HG03460 (cell line): ENCODE measurements around the gene SLC66A2.

Experiments
- ATAC-seq: cut with Tn5 transposase; IDR thresholded peaks from one replicate; pipeline ENCODE4 v1.9.1; 2021; ENCODE audit not compliant: unreplicated experiment

SLC66A2 gene

DNA sequence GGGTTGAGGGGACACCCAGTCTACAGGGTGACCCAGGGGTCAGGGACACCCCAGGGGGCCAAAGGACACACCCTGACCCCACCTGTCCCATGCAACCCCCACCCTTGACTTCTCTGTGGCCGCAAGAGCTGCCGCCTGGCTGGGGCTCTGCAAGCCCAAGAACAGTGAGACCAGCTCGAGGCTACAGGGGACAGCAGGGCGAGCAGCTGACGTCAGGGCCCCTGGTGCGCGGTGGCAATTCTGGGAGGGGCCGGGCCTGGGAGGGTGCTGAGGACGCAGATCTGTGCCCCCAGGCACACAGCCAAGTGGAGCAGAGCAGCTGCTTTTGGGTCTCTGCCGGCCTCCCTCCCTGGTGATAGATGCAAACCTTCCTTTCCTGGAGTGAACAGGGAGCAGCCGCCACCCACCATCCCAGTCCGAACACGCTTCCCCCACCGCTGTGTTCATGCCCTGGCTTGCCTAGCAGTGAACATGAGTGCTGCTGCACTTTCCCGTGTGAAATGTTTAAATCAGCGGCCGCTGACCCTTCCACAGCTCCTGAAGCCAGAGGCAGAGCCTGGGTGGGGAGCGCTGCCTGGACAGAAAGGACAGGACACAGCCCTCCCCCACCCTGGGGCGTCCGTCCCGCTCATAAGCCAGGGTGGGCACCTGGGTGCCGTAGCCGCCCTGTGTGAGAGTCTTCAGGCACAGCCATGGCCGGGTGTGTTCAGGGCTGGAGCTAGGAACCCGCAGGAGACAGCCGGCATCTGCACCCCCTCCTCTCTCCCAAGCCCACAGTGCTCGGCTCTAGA, 46.9 kb downstream of the SLC66A2 start:
- no peak for ATAC-seq

DNA sequence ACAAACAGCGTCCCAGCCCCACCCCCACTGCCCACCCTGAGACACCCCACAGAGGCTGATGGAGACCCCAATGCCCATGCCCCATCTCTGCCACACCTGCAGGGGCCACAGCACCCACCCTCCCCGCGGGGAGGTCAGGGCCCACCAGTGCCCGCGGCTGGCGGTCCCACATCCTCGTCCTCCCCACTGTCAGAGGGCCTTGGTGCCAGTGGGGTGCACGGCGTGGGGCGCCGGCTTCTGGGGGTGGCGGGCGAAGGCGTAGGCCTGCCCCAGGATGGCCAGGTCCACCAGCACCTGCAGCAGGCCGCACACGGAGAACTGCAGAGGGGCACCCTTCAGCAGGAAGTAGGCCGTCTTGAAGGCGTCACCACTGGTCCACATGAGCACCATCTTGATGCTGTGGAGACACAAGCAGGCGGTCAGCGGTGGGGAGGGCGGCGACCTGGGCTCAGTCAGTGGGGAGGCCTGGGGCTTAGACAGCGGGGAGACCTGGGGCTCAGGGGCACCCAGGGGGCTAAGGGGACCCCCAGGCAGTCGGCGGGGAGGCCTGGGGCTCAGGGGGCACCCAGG, 47.6 kb downstream of the SLC66A2 start:
- ATAC-seq: no peak

DNA sequence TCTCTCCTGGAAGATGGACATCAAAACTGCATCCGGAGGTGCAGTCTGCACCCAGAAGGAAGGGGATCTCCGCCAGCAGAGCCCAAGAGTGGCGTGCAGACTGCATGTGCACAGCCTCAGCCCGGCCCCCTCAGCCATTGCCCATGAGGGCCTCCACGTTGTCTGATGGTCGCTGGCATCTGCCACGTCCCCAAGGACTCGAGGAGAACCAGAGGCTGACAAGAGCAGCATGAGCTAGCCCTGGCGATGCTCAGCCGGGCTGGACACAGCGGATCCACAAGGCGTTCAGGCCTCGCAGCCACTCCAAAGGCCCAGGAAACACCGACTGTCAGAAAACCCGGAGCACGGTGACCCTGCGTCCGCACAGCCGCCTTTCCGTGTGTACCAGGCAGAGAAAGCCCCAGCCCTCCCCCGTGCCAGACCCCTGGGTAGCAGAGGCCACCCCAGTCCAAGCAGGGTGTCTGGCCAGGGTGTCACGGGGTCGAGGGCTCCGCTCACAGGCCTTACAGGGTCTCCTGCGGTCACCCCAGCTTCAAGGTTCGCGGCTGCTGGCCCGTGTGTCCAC, 48.3 kb downstream of the SLC66A2 start:
- ATAC-seq: no peak

DNA sequence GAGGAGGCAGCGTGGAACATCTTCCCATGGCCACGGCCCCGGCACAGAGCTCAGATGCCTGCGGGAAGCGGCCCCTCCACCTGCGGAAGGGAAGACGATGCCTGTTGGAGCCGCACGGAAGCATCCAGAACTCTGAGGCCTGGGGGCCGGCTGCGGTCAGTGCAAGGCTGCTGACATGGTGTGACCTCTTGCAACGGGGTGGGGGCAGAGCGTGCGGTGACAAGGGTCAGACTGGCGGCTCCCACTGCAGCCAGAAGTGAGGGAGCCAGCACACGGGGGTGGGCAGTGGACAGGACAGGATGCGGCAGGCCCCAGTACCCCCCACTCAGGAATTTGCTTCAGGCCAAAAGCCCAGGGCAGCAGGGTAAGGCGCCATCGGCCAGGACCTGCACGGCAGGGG, 48.8 kb downstream of the SLC66A2 start:
- ATAC-seq: no peak

DNA sequence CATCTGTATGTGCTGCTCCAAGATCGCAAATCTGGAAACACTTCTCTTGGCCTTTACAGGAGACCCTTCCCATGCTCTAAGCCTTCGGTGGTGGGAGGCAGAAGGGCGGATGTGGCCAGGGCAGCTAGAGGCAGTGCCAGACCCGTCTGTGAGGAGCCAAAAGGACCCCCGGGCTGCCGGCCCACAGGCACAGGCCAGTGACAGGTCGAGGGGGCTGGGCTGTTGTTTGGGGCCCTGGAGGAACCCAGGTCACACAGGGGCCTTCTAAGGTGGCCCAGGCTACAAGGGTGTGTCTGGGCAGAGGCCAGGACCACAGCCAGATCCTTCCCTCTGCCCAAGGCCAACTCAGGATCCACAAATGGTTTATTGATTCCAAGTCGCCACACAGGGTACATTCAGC, 49.4 kb downstream of the SLC66A2 start:
- ATAC-seq: no peak

DNA sequence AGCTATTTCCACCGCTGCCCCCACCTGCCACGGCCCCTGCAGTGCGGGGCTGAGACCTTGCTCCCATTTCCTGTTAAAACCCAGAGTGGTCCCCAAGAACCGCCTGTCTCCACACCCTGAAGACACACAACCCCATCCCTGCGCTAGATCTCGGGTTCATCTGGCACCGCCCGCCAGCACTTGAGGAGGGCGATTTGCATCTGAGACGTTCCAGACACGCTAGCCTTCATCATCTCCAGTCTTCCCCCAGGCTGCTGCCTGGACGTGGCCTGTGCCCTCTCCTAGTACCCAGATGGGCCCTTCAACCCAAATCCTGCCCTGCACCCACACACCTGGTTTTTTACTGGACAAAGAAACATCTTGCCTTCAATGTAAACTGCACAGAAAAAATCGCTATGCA, 49.8 kb downstream of the SLC66A2 start:
- no peak for ATAC-seq

DNA sequence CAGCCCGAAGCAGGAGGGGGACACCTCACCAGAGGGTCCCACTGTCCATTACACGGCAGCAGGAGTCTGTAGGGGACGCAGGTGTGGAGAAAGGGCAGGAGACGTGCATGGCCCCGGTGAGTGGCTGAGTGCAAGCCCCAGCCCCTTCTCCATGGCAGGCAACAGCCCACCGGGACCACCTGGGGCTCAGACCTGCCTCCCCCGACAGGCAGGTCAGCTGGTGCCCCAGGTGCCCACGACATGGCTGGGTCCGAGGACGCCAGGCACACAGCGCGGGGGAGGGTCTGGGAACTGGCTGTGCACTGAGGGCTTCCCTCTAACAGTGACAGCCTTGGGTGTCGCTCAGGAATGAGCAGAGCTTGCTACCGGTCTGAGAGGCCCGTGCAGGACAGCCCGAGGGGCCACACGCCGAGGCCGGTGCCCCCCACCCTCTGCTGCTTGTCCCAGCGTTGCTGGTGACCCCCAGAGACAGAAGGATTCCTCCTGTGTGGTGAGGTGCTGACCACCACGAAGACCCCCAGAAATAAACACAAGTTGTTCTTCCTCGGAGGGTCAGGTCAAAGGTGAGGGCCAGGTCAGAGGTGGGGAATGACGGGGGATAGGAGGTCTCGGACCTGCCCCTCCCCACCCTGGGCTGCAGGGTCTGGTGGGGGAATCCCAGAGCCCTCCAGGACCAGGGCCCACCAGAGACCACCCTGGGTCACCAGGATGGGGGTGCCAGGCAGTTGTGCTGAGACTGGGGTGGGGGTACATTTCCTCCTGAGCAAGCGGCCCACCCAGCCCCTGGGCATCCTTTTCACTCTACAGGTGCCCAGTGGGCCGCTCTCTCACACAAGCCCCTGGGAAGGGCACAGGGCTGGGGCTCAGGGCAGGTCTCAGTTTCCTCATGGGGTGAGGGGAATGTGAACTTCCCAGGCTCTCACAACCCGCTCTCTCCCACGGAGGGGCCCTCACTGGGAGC, 50.6 kb downstream of the SLC66A2 start:
- ATAC-seq: no peak

DNA sequence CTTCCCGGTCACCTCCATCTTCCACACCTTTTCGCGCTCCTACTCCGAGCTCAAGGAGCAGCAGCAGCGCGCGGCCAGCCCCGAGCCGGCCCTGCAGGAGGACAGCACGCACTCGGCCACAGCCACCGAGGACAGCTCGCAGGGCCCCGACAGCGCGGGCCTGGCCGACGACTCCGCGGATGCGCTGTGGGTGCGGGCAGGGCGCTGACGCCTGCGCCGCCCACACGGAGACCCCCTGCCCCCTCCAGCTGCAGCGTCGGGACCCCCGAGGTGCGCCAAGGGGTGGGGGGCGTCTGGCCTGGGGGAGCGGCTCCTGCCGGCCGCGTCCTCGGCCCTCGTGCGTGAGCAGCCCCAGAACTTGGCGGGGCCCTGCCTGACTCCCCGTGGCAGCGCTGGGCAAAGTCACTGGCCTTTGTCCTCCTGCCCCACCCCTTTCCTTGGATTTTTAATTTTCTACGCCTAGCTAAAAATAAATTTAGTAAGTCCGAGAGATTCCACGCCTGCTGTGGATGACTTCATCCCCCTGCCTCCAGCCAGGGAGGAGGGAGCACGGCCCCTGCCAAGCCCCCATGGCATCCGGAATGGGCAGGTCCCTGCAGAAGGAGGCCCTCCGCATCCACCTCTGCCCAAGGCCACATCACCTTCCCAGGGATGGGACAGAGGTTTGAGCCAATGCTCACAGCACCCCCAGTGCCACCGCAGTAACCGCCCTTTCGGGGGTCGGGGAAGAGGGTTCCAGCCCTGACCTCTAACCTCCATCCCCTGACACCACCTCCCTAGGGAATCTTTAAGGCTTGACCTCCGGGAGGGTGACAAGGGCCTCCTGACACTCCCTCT, 51.6 kb downstream of the SLC66A2 start:
- no peak for ATAC-seq

DNA sequence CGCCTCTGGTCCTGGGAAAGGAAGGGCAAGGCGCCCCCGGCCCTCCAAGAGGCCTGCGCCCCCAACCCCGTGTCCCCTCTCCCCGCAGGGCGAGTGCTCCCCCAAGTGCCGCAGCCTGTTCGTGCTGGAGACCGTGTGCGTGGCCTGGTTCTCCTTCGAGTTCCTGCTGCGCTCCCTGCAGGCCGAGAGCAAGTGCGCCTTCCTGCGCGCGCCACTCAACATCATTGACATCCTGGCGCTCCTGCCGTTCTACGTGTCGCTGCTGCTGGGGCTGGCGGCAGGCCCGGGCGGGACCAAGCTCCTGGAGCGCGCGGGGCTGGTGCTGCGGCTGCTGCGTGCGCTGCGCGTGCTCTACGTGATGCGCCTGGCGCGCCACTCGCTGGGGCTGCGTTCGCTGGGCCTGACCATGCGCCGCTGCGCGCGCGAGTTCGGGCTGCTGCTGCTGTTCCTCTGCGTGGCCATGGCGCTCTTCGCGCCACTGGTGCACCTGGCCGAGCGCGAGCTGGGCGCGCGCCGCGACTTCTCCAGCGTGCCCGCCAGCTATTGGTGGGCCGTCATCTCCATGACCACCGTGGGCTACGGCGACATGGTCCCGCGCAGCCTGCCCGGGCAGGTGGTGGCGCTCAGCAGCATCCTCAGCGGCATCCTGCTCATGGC, 52.4 kb downstream of the SLC66A2 start:
- no peak for ATAC-seq

DNA sequence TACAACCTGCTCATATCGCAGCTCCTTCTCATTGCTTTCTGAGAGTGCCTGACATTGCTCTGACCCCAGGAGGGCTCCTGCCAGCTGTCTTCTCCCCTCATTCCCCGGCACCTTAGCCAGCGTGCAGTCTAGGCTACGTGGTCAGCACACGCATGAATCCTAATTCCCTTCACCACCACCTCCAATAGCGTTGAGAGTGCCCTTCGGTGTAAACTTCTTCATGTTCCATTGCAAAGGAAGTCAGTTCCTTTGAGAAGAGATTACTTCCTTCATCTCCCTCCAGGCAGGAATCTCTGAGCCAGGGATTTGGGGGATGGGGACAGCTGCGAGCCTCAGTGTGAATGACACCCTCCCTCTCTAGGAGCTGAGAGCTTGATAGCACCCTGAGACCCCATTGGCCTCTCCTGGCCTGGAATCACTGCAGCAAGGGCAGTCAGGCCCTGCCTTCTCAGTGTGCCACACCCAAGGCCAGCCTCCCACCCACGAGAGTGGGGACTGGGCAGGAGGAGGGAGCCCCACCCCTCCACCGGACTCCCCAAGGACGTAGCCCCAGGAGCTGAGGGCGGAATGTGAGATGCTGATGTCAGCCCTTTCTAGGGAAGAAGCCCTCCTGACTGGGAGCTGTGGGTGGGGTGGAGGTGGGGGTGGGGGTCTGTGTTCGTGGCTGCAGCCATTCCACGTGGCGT, 53.4 kb downstream of the SLC66A2 start:
- ATAC-seq: no peak

DNA sequence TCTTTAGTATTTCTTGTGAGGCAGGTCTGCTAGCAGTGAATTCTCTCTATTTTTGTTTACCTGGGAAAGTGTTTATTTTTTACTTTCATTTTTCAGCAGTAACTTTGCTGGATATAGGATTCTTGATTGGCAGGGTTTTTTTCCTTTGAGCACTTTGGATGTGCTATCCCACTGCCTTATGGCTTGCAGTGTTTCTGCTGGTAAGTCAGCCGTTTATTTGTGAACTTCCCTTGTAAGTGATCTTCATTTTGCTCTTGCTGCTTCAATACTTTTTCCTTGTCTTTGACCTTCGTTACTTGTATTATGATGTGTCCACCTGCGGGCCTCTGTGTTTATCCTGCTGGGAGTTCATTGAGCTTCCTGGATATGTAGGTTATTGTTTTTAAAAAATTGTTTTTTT, 54.7 kb downstream of the SLC66A2 start:
- ATAC-seq: no peak

DNA sequence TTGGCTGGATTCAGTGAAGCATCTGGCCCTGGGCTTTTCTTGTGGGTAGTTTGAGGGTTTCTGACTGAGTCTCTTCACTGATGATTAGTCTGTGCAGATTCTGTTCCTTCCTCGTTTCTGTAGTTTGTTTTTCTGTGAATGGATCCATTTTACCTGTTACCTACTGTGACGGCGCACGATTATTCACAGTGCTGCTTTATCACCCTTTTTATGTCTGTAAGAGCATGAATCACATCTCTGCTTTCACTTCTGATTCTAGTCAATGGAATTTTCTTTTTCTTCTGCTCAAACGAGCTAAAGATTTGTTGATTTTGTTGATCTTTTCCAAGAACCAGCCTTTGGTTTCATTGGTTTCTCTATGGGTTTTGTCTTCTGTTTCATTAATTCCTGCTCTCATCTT, 60.8 kb downstream of the SLC66A2 start:
- no peak for ATAC-seq

DNA sequence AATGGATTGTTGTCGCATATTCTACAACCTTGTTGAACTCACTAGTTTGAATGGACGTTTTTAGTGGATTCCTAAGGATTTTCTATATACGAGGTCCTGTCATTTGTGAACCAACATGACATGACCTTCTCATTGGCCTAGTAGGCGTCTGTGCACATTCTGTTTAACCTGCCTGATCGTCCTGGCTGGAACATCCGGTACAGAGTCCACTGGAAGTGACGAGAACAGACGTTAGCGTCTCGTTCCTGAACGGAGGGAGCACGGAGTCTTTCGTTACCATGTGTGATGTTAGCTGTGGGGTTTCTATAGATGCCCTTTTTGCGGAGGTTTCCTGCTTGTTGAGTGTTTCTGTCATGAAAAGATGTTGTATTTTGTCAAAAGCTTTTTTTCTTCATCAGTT, 61.9 kb downstream of the SLC66A2 start:
- ATAC-seq: no peak

DNA sequence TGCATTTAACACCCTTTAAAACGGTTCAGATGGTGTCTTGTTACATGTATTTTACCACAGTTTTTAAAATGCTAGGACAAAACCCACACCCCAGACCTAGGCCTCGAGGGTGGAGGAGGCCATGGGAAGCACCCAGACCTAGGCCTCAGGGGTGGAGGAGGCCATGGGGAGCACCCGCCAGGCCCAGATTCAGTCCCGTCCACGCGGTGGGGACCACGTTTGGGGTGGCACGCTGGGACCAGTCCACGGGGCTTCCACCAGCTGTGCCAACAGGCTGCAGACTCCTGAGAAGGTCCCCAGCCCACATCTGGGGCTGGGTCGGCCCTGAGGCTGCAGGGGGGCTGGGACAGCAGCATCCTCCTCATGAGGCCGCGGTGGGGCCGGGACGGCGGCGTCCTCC, 63.4 kb downstream of the SLC66A2 start:
- no peak for ATAC-seq

DNA sequence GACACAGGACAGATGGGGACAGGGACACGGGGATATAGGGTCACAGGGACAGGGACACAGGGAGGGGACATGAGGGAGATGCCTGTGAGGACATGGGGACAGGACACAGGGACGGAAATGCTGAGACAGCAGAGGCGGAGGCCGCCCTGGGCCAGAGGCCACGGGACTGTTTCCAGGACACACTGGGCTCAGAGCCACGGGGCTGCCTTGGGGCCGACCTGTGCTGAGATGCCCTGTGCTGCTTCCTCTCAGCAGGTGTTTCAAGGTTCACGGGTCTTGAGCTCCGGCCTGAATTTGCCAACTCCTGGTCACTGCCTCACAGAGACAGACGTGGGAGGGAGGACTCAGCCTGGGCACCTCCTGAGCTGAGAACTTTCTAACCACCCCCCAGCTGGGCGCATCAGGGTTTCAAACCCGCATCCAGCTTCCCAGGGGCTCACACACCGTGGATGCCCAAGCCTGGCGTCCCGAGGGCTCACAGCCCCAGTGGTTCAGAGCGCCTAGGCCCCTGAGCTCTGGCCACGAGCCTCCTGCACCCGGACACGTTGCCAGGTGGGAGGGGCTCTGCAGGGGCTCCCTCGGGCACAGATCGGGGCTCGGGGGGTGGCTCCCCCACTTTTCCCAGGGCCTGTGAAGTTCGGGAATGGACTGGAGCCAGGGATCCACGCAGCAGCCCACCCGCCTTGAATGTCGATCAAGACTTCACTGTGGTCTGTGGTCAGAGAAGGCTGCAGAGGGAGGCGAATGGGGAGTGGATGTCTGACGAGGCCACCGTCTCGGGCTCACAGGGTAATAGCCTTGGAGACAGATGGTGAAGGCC, 64.1 kb downstream of the SLC66A2 start:
- no peak for ATAC-seq

DNA sequence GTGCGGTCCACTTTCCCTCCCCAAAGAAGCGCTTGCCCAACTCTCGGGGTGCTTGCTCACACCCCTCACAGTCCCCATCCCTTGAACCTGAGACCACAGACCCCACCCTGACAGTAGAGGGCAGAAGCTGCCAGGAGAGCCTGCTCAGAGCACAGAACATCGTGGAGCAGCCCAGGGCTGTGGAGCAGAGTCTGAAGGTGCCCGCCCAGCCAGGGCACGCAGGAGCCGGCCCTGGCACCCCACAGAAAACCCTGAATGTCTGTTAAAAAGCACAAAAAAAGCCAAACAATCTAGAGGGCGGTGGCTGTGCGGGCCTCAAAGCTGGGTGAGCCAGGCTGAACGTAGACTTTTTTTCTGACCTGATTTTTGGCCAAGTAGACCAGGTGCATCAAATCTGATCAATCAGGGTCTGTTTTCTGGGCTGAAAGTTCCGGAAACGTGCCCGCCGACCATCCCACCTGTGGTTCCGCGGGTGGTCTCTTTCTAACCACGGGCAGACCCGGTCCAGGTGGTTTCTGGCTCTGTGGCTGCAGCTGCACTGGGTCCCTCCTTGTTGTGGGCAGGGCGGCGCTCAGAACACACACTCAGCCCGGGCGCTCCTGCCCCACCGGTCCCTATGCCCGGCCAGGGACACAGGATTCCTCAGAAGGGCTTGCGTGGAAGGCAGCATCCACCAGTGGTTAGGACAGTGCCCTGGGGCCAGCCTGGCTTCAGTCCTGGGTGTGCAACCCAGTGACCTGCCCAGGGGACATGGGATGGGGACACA, 66.3 kb downstream of the SLC66A2 start:
- ATAC-seq: no peak

DNA sequence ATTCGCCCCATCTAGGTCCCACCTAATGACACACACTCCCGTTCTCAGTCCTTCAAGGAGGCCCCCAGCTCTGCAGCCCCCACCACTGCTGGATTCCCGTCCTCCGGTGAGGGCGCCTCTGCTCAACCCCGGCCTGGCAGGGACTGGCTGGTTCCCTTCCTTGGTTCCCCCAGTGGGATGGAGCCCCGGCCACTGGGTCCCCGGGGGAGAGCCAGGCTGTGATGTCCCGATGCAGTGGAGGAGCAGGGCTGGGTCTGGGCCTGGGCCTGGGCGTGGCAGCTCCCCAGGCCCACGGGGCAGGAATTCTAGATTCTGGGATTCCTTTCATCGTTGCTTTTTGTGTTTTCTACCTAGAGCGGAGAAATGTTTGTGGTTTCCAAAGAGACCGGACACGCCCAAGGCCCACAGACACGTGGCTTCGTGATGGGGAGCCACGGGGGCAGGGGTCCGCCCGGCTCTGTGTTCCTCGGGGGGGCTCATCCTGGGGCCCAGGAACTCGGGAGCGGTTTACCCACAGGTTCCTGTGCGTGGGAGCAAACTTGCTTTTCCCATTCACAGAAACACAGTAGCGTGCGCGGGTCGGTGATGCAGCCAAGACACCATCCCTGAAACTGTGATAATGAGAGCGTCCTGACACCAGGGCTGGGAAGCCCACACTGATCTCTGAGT, 67.0 kb downstream of the SLC66A2 start:
- ATAC-seq: no peak
